Stomach smooth muscle (tissue), 2 donors: Measurements from ENCODE around the gene IL17RD.

Source experiments
- H3K27ac ChIP-seq: one replicate; pipeline ENCODE4 v1.7.0; 2013; ENCODE audit warnings: mild to moderate bottlenecking, low read length, inconsistent platforms
- H3K27me3 ChIP-seq, 2 donors: one replicate each; pipeline ENCODE4 v1.7.0; 2013; ENCODE audit warnings: low read length in 2 of 2; ENCODE audit not compliant: insufficient read depth in 2 of 2, control insufficient read depth in 1 of 2
- H3K36me3 ChIP-seq, 2 donors: one replicate each; pipeline ENCODE4 v1.7.0; 2013; ENCODE audit warnings: low read length in 2 of 2; ENCODE audit not compliant: control insufficient read depth in 2 of 2, insufficient read depth in 2 of 2
- H3K4me1 ChIP-seq: one replicate; pipeline ENCODE4 v1.7.0; 2013; ENCODE audit warnings: low read length; ENCODE audit not compliant: control insufficient read depth, insufficient read depth
- H3K4me3 ChIP-seq, 2 donors: one replicate each; pipeline ENCODE4 v1.7.0; 2013; ENCODE audit warnings: low read length in 2 of 2
- H3K9ac ChIP-seq, 2 donors: one replicate each; pipeline ENCODE4 v1.7.0; 2013; ENCODE audit warnings: low read length in 2 of 2, mild to moderate bottlenecking in 1 of 2
- H3K9me3 ChIP-seq, 2 donors: one replicate each; pipeline ENCODE4 v1.7.0; 2013; ENCODE audit warnings: low read length in 2 of 2; ENCODE audit not compliant: control insufficient read depth in 2 of 2
- donor health status: healthy.
- donor health status: Pancreatic carcinoma.

IL17RD gene

DNA sequence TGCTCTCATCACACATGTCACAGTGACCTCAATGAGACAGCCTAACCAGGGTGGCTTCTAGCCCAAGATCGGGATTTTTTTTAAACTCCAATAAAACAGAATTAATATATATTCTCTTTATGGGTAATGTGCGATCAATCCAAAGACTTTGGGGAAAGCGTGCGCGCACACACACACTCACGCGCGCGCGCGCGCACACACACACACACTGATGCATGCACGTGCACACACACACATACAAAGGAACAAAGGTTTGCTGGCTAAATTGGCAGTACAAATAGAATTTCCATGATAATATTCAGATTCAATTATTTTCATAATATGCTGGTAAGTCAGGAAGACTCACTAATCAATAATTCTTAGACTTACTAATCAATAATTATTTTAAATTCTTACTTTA lies 19.3 kb downstream of the IL17RD start:
- H3K4me3 ChIP-seq, result no peak overlapping the region
- H3K36me3 ChIP-seq, result no peaks in the 10 kb centered on the region
- H3K9me3 ChIP-seq, result no peaks in the 10 kb centered on the region
- no peak overlapping the region for H3K27ac ChIP-seq
- H3K27me3 ChIP-seq, result no peaks in the 10 kb centered on the region
- no peak overlapping the region for H3K9ac ChIP-seq
- peaks cover 5% of the 10 kb centered on the region for H3K4me1 ChIP-seq

GRCh38 chr3:57144952-57145351 lies 20.2 kb downstream of the IL17RD start:
- H3K9ac ChIP-seq, result no peak overlapping the region
- H3K9me3 ChIP-seq, result no peaks in the 10 kb centered on the region
- peaks cover 5% of the 10 kb centered on the region for H3K4me1 ChIP-seq
- H3K36me3 ChIP-seq, result no peaks in the 10 kb centered on the region
- no peaks in the 10 kb centered on the region for H3K27me3 ChIP-seq
- no peak overlapping the region for H3K27ac ChIP-seq
- H3K4me3 ChIP-seq, result no peak overlapping the region

DNA sequence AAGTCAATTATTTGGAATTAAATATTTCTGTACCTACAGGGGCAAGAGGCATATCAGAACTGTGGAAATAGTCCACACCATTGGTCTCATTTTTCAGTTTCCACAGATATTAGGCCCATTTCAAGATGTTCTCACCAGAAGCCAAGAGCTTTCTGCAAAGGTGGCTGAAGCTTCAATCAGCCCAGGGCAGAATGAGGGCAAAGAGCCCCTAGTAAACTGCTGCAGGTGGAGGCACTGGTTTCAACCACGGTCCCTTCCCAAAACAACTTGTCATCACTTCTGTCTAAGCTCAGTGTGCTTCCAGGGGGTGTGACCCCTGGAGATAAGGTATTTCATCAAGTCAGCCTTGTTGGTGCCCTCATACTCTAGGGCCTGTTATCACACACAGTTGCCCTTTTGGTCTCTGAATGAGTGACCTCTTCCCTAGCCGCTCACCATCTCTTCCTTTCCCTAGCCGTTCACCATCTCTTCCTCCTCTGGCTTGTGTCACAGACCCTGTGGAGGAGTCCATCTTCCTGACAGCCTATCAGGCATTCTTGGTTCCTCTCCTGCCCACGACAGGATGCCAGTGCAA lies 21.2 kb downstream of the IL17RD start:
- Histone ChIP-seq H3K27me3 (no peaks in the 10 kb centered on the region), H3K27ac (no peak overlapping the region), H3K36me3 (no peaks in the 10 kb centered on the region)

GRCh38 chr3:57142411-57142723 lies 22.8 kb downstream of the IL17RD start:
- Histone ChIP-seq H3K9ac (no peak overlapping the region), H3K9me3 (no peaks in the 10 kb centered on the region), H3K27ac (no peak overlapping the region), H3K36me3 (no peaks in the 10 kb centered on the region), H3K27me3 (no peaks in the 10 kb centered on the region), H3K4me1 (peaks cover 5% of the 10 kb centered on the region), H3K4me3 (no peak overlapping the region)

More for the DNA sequence above, 21.2 kb downstream of the IL17RD start:
- Histone ChIP-seq H3K4me1 (peaks cover 5% of the 10 kb centered on the region), H3K9ac (no peak overlapping the region), H3K9me3 (no peaks in the 10 kb centered on the region), H3K4me3 (no peak overlapping the region)

DNA sequence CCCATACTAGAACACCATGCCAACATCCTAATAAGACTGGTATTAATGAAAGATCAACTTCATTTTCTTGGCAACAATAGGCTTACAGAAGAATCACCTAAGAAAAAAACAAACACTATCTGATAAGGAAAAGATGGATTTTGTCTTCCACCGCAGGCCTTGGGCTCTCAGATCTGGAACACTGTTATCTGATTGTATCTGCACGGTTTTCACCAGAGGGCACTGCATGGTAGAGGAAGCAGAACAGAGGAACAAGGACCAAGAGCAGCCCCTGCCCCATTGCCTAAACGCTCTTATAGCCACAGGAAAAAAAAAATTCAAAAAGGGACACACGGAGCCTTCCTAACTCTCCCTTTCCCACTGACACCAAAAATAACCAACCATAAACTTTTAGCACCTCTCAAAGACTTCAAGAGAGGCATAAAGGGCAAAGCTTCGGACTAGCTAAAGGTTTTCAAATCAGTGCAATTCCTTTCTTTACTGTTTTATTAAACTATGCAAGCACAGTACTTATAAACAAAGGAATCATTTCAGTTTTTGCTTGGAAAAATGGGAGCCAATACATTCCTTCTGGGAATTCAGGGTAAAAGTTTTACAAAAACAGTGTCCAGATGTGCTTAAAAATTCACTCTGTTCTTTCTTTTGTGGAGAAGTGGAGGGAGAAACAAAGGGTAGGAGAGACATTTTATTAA lies 23.3 kb downstream of the IL17RD start:
- no peaks in the 10 kb centered on the region for H3K9me3 ChIP-seq
- H3K4me3 ChIP-seq, result no peak overlapping the region
- peaks cover 5% of the 10 kb centered on the region for H3K4me1 ChIP-seq
- no peak overlapping the region for H3K27ac ChIP-seq
- H3K36me3 ChIP-seq, result no peaks in the 10 kb centered on the region
- no peak overlapping the region for H3K9ac ChIP-seq
- H3K27me3 ChIP-seq, result no peaks in the 10 kb centered on the region

GRCh38 chr3:57140894-57141293 lies 24.3 kb downstream of the IL17RD start:
- no peak overlapping the region for H3K9ac ChIP-seq
- H3K27ac ChIP-seq, result no peak overlapping the region

DNA sequence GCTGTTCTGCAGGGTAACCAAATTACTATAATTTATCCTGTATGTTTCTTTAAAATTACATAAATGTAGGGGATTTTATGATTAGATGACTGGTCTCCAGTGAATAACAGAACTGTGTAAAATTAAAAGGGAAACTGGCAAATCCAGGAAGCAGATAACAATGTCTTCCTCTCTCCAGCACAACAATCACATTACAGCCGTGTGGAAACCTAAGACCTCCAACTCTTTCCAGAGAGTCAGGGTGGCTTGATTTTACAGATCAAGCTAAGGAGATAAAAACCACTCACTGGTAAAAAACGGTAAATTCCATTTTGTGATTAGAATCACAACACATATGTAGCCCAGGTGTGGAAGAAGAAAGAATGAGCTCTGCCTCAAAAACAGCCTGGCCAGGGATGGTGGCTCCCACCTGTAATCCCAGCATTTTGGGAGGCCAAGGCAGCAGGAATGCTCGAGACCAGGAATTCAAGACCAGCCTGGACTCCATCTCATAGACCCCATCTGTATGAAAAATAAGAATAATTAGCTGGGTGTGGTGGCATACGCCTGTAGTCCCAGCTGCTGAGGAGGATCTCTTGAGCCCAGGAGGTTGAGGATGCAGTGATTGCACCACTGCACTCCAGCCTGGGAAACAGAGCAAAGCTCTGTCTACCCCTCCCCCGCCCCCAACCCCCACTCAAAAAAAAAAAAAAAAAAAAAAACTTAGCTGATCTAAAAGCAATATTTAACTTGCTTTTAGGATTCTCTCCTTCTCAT lies 29.0 kb downstream of the IL17RD start:
- Histone ChIP-seq H3K9me3 (no peaks in the 10 kb centered on the region), H3K4me3 (no peak overlapping the region), H3K27me3 (no peaks in the 10 kb centered on the region), H3K36me3 (no peaks in the 10 kb centered on the region), H3K9ac (no peak overlapping the region), H3K27ac (no peak overlapping the region), H3K4me1 (no peaks in the 10 kb centered on the region)

More at GRCh38 chr3:57140894-57141293, 24.3 kb downstream of the IL17RD start:
- H3K9me3 ChIP-seq, result no peaks in the 10 kb centered on the region
- H3K4me3 ChIP-seq, result no peak overlapping the region
- H3K27me3 ChIP-seq, result no peaks in the 10 kb centered on the region
- H3K36me3 ChIP-seq, result no peaks in the 10 kb centered on the region
- H3K4me1 ChIP-seq, result peaks cover 5% of the 10 kb centered on the region

DNA sequence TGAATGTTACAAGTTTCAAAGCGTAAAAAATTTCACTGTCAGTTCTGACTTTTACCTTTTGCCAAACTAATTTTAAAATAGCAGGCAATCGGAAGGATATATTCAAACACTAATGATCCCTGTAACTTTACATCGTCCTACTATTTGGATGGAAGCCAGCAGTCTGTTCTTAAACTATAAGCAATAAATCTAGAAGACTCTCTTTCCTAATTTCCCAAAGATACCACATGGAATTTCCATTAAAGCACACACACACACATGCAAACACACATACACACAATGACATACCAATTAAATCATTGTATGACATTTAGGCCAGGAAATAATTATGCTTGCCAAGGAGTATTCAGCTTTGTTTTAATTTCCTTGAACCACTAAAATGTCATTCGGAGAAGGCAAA lies 32.0 kb downstream of the IL17RD start:
- Histone ChIP-seq H3K36me3 (no peaks in the 10 kb centered on the region), H3K9me3 (no peaks in the 10 kb centered on the region), H3K27ac (no peak overlapping the region), H3K27me3 (no peaks in the 10 kb centered on the region), H3K4me1 (peaks cover 7% of the 10 kb centered on the region), H3K9ac (no peak overlapping the region), H3K4me3 (no peak overlapping the region)

GRCh38 chr3:57132674-57133073 lies 32.5 kb downstream of the IL17RD start:
- Histone ChIP-seq H3K27me3 (no peaks in the 10 kb centered on the region), H3K9me3 (no peaks in the 10 kb centered on the region), H3K4me1 (peaks cover 12% of the 10 kb centered on the region), H3K27ac (no peak overlapping the region), H3K36me3 (no peaks in the 10 kb centered on the region), H3K4me3 (no peak overlapping the region), H3K9ac (no peak overlapping the region)

DNA sequence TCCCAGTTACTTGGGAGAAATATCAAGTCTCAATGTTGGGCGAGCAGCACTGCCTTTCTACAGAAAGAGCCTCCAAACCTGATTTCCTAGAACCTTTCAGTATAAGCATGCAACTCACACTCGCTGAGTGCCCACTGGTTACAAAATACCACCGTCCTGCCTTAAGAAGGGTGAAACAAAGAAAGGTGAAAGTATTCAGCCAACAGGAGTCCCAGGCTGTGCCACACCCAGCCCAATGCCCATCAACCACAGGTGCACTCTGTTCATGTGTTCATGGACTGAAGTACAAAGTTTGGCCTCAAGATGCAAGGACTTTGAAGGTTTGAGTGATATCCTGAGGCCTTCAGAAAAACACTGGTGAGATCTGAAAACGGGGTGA lies 34.0 kb downstream of the IL17RD start:
- Histone ChIP-seq H3K27me3 (no peaks in the 10 kb centered on the region), H3K9ac (no peak overlapping the region), H3K4me1 (peaks cover 13% of the 10 kb centered on the region), H3K27ac (no peak overlapping the region), H3K4me3 (no peak overlapping the region), H3K9me3 (no peaks in the 10 kb centered on the region), H3K36me3 (no peaks in the 10 kb centered on the region)
